K562 (cell line): ENCODE results near the gene PRKD1. TPM values are rescaled to one million over a fixed set of nuclear protein-coding genes. Genes with fewer than 3 reads are reported as not detected.

ENCODE experiments used
- ATAC-seq: fragments of 200-7000 bp; cut with Tn5 transposase; 3 replicates; pipeline ENCODE4 v1.9.1; 2020; ENCODE audit warnings: moderate library complexity
- BruUV-seq: library from RNA; stranded (reverse); fragments of 400-500 nt; replicated peaks from 2 replicates; lab custom pipeline; 2021; lab: Mats Ljungman, UMichigan
- CTCF ChIA-PET: fragments of 300-600 bp; formaldehyde crosslinking; extraction: SDS; loops from one replicate; lab custom pipeline; 2021; ENCODE audit warnings: low intra/inter-chr PET ratio; lab: Yijun Ruan, JAX
- POLR2A ChIA-PET: fragments of 300-600, 350-650 bp; sonication (Branson Sonifier 250); formaldehyde crosslinking; extraction: SDS; loops from one replicate; lab custom pipeline; 2021; ENCODE audit warnings: antibody characterized with exemption, inconsistent platforms; lab: Yijun Ruan, JAX
- DNase-seq, 4 experiments: peaks; one replicate each; pipeline versions ENCODE4 v3.0.0 to v3.0.0-alpha.2; 2011 to 2018; ENCODE audit warnings: low spot score in 3 of 4, mixed read lengths in 3 of 4; ENCODE audit errors: extremely low read depth in 1 of 4
- FAIRE-seq: peaks from 2 replicates; lab custom pipeline; 2011; peaks lifted over from hg19 to GRCh38; lab: Jason Lieb, UNC
- H2AFZ ChIP-seq: 2 replicates; pipeline ENCODE4 v1.6.0; 2011; ENCODE audit warnings: low read depth, low read length, control low read depth, inconsistent platforms
- H3K27ac ChIP-seq: fragments of 200-600 bp; 3 replicates; pipeline ENCODE4 v1.8.0; 2011; ENCODE audit warnings: low read depth, mild to moderate bottlenecking, control low read depth, inconsistent platforms, low read length, moderate library complexity, mixed read lengths; ENCODE audit errors: extremely low read depth
- H3K27me3 ChIP-seq, 2 experiments: fragments of 300-600 bp in 1 of 2; 2 replicates in 1 of 2; 3 replicates in 1 of 2; pipeline versions ENCODE4 v1.6.0 to v1.8.0; 2011; ENCODE audit warnings: inconsistent platforms in 2 of 2, low read length in 2 of 2, mild to moderate bottlenecking in 1 of 2, mixed read lengths in 1 of 2, moderate library complexity in 1 of 2; ENCODE audit not compliant: control insufficient read depth in 2 of 2, insufficient read depth in 2 of 2
- H3K36me3 ChIP-seq: fragments of 300-600 bp; 3 replicates; pipeline ENCODE4 v1.8.0; 2011; ENCODE audit warnings: mild to moderate bottlenecking, low read length, inconsistent platforms; ENCODE audit not compliant: control insufficient read depth, insufficient read depth
- H3K4me1 ChIP-seq, 2 experiments: fragments of 200-600 bp in 1 of 2; replicated peaks in 1 of 2; 2 replicates in 1 of 2; 3 replicates in 1 of 2; pipeline versions ENCODE4 v1.5.1 to v1.8.0; 2011; ENCODE audit warnings: inconsistent platforms in 2 of 2, low read length in 2 of 2, mild to moderate bottlenecking in 1 of 2, mixed read lengths in 1 of 2, moderate library complexity in 1 of 2; ENCODE audit not compliant: control insufficient read depth in 2 of 2, insufficient read depth in 2 of 2
- H3K4me2 ChIP-seq: 2 replicates; pipeline ENCODE4 v1.6.1; 2011; ENCODE audit warnings: low read length, control low read depth, inconsistent platforms, mixed read lengths; ENCODE audit not compliant: insufficient read depth
- H3K4me3 ChIP-seq: fragments of 200-600 bp; sonication (generic), shearing (Covaris generic); 2 replicates; pipeline ENCODE4 v1.5.1; 2016; ENCODE audit warnings: control low read depth, inconsistent platforms
- H3K79me2 ChIP-seq: fragments of 200-600 bp; 3 replicates; pipeline ENCODE4 v1.8.0; 2011; ENCODE audit warnings: low read length, inconsistent platforms; ENCODE audit not compliant: control insufficient read depth, insufficient read depth
- H3K9ac ChIP-seq, 2 experiments: 2 replicates each; pipeline versions ENCODE4 v1.6.0 to v1.6.1; 2011; ENCODE audit warnings: low read depth in 2 of 2, low read length in 2 of 2, control low read depth in 1 of 2, inconsistent platforms in 1 of 2, mild to moderate bottlenecking in 1 of 2, mixed read lengths in 1 of 2; ENCODE audit not compliant: insufficient read depth in 1 of 2
- H3K9me1 ChIP-seq: one replicate; pipeline ENCODE4 v1.6.0; 2011; ENCODE audit warnings: inconsistent platforms, mild to moderate bottlenecking, low read length, moderate library complexity; ENCODE audit not compliant: control insufficient read depth, insufficient read depth
- H3K9me3 ChIP-seq: replicated peaks from 2 replicates; pipeline ENCODE4 v1.5.1; 2011; ENCODE audit warnings: low read depth, low read length, inconsistent platforms; ENCODE audit not compliant: control insufficient read depth, insufficient read depth
- H4K20me1 ChIP-seq: replicated peaks from 2 replicates; pipeline ENCODE4 v1.6.1; 2011; ENCODE audit warnings: low read length, inconsistent platforms, mixed read lengths; ENCODE audit not compliant: control insufficient read depth, insufficient read depth
- BCOR ChIP-seq: fragments of 450-650 bp; IDR thresholded peaks from 2 replicates; pipeline ENCODE4 v1.6.1; 2016
- RBM25 ChIP-seq: fragments of 200-400 bp; formaldehyde crosslinking; IDR thresholded peaks from 2 replicates; pipeline ENCODE4 v1.6.1; 2018; ENCODE audit warnings: low read length, low read depth, moderate library complexity; ENCODE audit not compliant: severe bottlenecking
- ZNF146 ChIP-seq: IDR thresholded peaks from one replicate; pipeline ENCODE4 v1.6.1; 2018; ENCODE audit warnings: missing compliant biosample characterization; ENCODE audit not compliant: unreplicated experiment
- in situ Hi-C: fragments of 300-500 bp; cut with MboI; formaldehyde crosslinking; loops from 4 replicates; pipeline ENCODE4 v1.15.0; 2018; ENCODE audit warnings: inconsistent platforms, mixed read lengths
- intact Hi-C: fragments of 100-400 bp; cut with micrococcal nuclease; formaldehyde crosslinking; loops from 2 replicates; pipeline ENCODE4 v1.14.2; 2022
- polyA plus RNA-seq, 8 experiments: library from polyadenylated mRNA; depleted of rRNA in 4 of 8; stranded (reverse) in 5 of 8; unstranded in 3 of 8; fragments of >200 nt; fragmentation: Nextera tagmentation in 2 of 8; fragmentation: Illumina TruSeq in 1 of 8; extraction: Ambion mirVana in 2 of 8; extraction: Trizol in 1 of 8; gene quantifications; 2 replicates each; pipeline versions ENCODE4 v1.2.1 to v1.2.3, GENCODE V29; 2011 to 2014; ENCODE audit warnings: inconsistent platforms in 1 of 8, missing spikeins in 1 of 8
- total RNA-seq, 7 experiments: library from RNA; depleted of rRNA in 6 of 7; stranded (reverse); fragments of >200 nt in 6 of 7; fragmentation: Illumina TruSeq in 2 of 7; extraction: Trizol in 2 of 7; gene quantifications; 2 replicates each; pipeline versions ENCODE4 v1.2.1 to v1.2.3, GENCODE V29; 2011 to 2021; ENCODE audit warnings: low replicate concordance in 1 of 7
- TF ChIP-seq, protein P1 (sequence below): fragments of 250-450 bp; sonication (Bioruptor Pico); IDR thresholded peaks from 2 replicates; pipeline ENCODE4 v1.4.0; 2020

PRKD1 gene
- total and polyA plus RNA-seq, 9 of the 15 experiments (the other 6 are each of a cell fraction or from before 2014, with no cell fraction given), result 0.04 to 0.25 (median 0.13) TPM; not detected in 1

DNA sequence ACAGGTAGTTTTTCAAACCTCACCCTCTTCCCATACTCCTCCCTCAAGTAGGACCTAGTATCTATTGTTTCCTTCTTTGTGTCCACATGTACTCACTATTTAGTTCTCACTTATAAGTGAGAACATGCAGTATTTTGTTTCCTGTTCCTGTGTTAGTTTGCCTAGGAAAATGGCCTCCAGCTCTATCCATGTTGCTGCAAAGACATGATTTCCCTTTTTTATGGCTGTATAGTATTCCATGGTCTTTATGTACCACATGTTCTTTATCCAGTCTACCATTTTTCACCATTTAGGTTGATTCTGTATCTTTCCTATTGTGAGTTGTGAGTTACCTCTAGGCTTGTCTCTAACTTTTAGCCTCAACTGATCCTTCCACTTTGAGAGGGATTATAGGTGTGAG is 310.7 kb downstream of the PRKD1 start:
- no peaks in the 10 kb centered on the region for H3K36me3 ChIP-seq
- POLR2A ChIA-PET, result interaction anchor here (0.5 kb wide), 1 partner anchor 13 kb away, joined by 3 read pairs; no protein-coding TSS in a partner anchor
- FAIRE-seq (no peak), DNase-seq (no peak), ATAC-seq (no peak)
- no peaks in the 10 kb centered on the region for H3K27me3 ChIP-seq
- no peak overlapping the region for H3K4me2 ChIP-seq
- no peak overlapping the region for H3K9ac ChIP-seq
- no peaks in the 10 kb centered on the region for H3K79me2 ChIP-seq
- intact Hi-C loops (no loop called here), in situ Hi-C loops (no loop called here)
- no peak overlapping the region for H3K27ac ChIP-seq
- TF ChIP-seq RBM25 (peak; percentile 61), ZNF146 (peak; percentile 91), BCOR (0 out of 2 replicates have a peak, but pooled peaks have one; percentile 12)
- TF ChIP-seq, protein P1, sequence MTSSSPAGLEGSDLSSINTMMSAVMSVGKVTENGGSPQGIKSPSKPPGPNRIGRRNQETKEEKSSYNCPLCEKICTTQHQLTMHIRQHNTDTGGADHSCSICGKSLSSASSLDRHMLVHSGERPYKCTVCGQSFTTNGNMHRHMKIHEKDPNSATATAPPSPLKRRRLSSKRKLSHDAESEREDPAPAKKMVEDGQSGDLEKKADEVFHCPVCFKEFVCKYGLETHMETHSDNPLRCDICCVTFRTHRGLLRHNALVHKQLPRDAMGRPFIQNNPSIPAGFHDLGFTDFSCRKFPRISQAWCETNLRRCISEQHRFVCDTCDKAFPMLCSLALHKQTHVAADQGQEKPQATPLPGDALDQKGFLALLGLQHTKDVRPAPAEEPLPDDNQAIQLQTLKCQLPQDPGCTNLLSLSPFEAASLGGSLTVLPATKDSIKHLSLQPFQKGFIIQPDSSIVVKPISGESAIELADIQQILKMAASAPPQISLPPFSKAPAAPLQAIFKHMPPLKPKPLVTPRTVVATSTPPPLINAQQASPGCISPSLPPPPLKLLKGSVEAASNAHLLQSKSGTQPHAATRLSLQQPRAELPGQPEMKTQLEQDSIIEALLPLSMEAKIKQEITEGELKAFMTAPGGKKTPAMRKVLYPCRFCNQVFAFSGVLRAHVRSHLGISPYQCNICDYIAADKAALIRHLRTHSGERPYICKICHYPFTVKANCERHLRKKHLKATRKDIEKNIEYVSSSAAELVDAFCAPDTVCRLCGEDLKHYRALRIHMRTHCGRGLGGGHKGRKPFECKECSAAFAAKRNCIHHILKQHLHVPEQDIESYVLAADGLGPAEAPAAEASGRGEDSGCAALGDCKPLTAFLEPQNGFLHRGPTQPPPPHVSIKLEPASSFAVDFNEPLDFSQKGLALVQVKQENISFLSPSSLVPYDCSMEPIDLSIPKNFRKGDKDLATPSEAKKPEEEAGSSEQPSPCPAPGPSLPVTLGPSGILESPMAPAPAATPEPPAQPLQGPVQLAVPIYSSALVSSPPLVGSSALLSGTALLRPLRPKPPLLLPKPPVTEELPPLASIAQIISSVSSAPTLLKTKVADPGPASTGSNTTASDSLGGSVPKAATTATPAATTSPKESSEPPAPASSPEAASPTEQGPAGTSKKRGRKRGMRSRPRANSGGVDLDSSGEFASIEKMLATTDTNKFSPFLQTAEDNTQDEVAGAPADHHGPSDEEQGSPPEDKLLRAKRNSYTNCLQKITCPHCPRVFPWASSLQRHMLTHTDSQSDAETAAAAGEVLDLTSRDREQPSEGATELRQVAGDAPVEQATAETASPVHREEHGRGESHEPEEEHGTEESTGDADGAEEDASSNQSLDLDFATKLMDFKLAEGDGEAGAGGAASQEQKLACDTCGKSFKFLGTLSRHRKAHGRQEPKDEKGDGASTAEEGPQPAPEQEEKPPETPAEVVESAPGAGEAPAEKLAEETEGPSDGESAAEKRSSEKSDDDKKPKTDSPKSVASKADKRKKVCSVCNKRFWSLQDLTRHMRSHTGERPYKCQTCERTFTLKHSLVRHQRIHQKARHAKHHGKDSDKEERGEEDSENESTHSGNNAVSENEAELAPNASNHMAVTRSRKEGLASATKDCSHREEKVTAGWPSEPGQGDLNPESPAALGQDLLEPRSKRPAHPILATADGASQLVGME (CRISPR knock-in tag), result no peak
- CTCF ChIA-PET, result no interaction called here
- H3K4me1 ChIP-seq, result no peaks in the 10 kb centered on the region
- H3K9me3 ChIP-seq, result no peaks in the 10 kb centered on the region
- H3K9me1 ChIP-seq, result no peaks in the 10 kb centered on the region
- no peaks in the 10 kb centered on the region for H4K20me1 ChIP-seq
- no TSS peak for BruUV-seq
- no peak overlapping the region for H3K4me3 ChIP-seq
- H2AFZ ChIP-seq, result no peak overlapping the region
